ENCODE measurements around the gene SLC15A3.
"Not testable (repeated sequence)": the region's sequence is repeated elsewhere in the genome, so short reads cannot be mapped to it uniquely, and the experiment has no call there.

SLC15A3 gene

GRCh38 chr11:60912851-60913528, 39.0 kb downstream of the SLC15A3 start:
- no peak for DNase-seq

DNA sequence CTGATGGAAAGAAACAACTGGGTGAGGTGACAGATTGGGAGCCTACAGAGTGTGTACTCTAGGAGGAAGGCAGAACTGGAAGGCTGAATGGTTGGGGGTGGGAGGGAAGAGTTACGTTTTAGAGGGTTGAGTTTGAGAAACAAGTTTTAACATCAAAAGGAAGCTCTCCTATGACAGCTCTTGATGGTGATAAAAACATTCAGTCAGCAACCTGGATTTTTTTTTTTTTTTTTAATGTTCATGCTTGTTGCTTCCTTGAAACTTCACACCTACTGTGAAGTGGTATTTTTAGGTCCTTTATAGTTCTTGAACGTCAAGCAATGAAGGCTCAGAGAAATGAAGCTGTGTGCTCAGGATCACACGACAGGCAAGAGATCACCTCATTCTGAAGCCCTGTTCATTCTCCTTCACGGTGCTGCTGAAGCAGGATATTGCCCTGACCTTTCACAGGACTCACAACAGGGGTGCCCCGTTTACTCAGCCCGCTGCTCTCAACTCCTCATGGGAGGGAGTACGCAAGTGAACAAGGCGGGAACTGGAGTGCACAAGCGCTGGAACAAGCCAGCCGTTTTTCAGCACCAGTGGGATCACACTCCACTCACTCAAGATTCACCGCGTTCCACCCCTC, 39.6 kb downstream of the SLC15A3 start:
- DNase-seq = no peak

GRCh38 chr11:60910711-60911380, 41.1 kb downstream of the SLC15A3 start:
- DNase-seq = no peak

DNA sequence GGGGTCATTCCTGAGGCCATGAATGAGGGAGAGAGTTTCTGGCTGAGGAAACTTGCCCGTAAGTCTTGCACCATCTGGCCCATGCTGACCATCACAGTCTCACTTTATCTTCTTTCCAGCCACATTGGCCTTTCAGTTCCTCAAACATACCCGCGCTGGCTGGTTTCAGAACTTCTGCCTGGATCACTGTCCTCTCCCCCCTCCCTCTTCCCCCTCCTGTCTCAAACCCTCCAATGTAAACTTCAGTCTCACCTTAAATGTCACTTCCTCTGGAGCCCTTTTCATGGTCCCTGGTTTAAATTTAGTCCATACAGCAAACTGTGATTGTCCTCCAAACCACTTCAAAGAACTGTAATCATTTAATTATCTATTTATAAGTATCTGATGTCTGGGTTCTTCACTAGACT, 41.7 kb downstream of the SLC15A3 start:
- no peak for DNase-seq

- not testable (repeated sequence) for DNase-seq
These were observed 42.2 kb downstream of the SLC15A3 start for GRCh38 chr11:60909680-60910280.

- DNase-seq = no peak
These were observed 43.2 kb downstream of the SLC15A3 start for GRCh38 chr11:60908803-60909202.

DNA sequence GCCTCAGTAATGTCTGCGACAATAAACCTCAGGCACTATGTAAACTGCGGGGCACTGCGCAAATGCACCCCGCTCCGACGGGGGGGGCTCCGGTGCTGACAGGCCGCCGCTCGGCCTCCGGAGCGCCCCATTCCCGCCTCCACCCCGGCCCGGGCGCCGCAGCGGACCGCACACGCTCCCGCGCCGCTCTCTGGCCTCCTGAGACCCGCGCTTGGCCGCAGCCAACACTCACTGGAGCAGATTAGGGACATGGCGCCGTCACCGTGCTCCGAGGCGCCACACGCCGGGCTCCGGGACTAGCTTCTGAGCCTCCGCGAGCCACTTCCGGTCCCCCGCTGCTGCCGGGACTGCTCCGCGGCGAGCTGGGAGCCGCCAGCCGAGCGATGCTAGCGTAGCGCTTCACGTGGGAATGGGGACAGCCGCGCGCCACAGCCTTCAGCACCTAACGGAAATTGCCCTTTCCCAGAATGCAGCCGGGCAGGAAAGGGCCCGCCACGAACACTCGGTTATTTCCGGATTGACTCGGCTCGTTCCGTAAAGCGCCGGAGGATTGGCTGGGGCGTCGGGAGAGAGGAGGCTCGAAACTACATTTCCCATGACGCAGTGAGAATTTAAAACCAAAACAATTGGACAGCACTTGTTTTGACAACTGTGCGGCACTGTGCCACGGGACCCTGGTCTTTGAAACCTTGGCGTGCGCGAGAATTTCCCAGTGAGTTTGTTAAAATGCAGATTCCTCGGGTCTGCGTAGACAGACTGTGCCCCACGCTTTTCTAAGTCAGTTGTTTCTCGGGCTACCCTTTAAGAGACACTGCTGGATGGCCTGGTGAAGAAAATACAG, 45.6 kb downstream of the SLC15A3 start, which contains the start of gene PRPF19:
Gene PRPF19 (minus strand): TSS at position 454 of the 841 bp plus-strand sequence. CDS start 203 bp downstream, at position 251.
- peak; percentile 94 to 98 for DNase-seq

DNA sequence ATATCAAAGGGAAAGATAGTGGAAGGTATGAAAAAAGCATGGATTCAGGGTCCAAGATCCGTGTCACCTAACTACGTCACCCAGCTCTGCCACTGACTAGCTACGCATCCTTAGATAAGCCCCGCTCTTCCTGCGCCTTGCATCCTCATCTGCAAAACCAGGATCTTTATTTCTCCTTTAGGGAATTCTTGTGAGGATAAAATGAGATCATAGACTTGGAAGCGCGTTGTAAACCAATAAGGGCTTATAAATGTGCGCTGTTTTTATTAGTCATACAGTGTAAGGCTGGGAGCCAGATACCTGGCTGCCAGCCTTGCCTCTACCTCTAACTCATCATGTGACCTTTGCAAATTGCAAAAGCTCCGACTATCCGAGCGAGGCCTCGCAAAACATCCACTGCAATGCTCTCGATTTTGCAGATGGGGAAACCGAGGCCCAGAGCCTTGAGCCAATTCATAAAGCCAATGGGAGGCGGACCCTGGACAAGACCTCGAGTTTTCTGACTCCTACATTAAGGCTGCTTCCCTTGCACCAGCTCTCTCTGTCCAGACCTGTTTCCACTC, 46.3 kb downstream of the SLC15A3 start:
- no peak for DNase-seq

DNA sequence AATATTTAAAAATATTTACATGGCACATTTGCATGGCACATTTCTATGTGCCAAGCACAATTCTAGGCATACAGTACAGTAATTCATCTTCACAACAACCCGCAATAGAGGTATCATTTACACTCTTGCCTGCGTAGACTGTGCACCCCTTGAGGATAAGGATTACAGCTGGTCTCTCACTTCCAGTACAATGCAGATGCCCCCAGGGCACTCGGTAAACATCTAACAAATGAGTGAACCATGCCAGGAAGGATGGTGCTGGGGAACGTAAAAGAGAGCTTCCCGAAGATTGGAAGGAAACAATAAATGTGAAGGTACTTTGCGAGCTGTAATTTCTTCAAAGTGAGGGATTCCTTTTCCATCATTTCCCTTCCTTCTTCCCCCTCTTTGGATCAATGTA, 46.9 kb downstream of the SLC15A3 start:
- no peak for DNase-seq

DNA sequence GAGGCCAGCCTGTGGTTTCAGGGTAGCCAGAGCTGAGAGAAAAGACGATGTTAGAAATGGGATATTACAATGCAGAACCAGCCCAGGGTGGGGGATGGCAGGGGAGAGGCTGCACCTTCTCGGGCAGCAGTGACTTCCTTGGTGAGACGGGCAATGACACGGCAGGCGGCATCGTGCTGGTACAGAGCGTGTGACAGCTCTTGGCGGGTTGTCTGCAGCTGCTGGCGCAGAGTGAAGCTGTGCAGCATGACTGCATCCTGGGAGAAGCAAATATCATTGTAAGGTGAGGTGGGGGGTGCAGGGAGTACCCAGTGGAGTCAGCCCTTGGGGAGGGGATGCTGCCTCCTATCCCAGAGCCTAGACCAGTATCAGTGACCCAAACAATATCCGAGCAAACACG, 49.4 kb downstream of the SLC15A3 start:
- no peak for DNase-seq

- peak; percentile 23 to 51 for DNase-seq
These were observed 51.1 kb downstream of the SLC15A3 start for GRCh38 chr11:60900673-60901404.

GRCh38 chr11:60899977-60900376, 52.0 kb downstream of the SLC15A3 start:
- DNase-seq = no peak

DNA sequence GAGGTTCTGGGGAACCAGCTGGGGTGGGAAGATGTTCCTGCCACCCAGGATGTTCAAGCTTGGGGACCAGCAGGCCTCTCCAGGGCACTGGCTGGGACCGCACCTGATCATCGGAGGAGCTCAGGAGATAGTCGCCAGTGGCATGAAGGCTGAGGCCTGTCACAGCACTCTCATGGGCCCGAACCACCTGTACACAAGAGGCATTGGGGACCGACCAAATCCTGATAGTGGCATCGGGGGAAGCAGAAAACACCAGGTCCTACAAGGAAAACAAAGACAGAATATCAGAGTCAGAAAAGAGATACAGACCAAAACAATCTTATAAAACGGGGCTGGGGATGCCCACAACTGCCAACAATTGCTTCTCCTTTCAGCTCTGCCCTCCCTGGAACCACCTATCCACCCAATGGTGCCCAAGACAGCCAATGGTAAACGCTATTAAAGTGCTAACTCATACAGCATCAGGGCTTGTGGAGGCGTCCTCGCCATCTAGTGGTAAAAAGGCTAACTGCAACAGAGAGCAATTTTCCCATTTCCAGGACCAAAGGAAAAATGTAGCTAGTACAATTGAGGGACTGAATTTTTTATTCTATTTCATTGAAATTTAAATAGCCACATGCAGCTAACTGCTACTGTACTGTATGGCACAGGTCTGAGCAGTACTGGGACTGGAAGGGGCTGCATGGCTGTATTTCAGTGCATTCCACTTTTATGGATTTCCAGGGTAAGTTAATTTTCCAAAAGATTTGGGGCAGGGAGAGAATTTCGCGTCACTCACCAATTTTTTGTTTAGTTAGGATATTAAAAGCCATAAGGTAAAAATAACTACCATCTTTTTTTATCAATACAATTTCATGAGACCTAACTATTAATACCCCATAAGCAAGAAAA, 52.7 kb downstream of the SLC15A3 start:
- DNase-seq = peak in 1 of 2 donors; percentile 53

DNA sequence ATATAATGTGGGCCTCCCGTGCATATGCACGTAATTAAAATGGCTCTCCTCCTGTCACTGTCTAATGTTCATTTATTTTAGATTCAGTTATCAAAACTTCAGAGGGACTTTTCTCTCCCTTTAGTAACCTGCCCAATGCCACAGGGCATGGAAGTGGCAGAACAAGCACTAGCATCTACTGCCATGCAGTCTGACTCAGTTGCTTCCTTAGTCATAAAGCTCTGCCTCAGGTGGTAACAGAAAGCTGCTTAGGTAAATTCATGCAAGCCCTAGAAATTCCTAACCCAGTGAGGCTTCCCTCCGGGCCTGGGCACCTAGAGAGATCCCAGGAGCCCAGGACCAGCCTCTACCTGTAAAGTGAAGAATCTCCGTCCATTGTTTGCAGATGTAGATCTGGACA, 54.5 kb downstream of the SLC15A3 start:
- DNase-seq = no peak

DNA sequence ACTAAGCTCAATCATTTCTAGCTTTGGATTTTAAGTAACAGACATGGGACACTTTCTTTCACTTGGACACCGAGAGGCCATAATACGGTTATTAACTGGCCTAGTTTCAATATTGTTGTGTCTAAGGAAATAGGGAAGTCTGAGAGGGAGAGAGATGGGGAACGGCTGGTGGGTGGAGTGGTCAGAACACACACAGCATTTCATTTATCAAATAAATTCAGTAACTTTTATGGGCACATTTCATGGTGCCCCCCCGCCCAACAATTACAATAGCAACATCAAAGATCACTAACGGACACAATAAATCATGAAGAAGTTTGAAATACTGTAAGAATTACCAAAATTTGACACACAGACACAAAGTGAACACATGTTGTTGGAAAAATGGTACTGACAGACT, 56.3 kb downstream of the SLC15A3 start:
- no peak for DNase-seq

- DNase-seq = no peak
These were observed 60.8 kb downstream of the SLC15A3 start for GRCh38 chr11:60891103-60891741.

DNA sequence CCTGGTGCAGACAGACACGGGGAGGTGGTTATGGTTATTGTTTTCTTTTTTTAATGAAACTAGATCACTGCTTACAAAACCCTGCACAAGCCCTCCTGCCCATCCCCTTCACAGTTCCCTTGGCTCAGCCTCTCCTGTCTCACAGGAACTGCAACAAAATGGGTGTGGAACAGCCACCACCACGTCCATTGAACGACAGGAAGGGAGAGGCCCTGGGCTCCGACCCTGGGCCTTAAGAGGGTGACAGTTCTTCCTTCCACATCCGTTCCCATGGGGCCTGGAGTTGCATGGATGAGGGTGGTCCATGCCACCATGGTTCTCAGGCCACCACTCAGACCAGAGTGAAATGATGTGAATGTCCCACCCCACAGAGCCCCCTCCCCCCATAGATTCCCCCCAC, 61.3 kb downstream of the SLC15A3 start:
- DNase-seq = no peak

GRCh38 chr11:60889869-60890311, 62.1 kb downstream of the SLC15A3 start:
- no peak for DNase-seq

DNA sequence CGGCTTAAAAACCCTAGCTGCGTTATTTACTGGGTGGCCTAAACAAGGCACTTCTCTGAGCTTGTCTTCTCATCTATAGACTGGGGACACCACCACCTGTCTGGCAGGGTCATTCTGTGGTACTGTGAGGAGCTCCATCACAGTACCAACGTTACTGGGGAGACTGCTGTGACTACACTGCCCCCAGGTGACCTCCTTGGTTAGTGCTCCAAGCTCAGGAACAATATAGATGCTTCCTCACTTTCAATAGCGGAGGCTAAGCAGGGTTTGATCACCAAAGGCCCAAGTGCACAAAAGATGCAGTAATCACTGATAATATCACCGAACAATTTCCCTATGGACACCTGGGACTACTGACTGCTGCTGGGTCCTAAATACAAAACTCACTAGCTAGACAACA, 64.4 kb downstream of the SLC15A3 start:
- DNase-seq = peak in 1 of 2 donors; percentile 24
